Measurements from ENCODE around the gene LRP1. TPM values are rescaled to one million over a fixed set of nuclear protein-coding genes. Genes with fewer than 3 reads are reported as not detected.
A peak's percentile ranks its signal among the peaks of the same experiment; 100 is the strongest.

The LRP1 gene
- total RNA-seq, 1 donor from 2014 or later: 24.5 TPM

DNA sequence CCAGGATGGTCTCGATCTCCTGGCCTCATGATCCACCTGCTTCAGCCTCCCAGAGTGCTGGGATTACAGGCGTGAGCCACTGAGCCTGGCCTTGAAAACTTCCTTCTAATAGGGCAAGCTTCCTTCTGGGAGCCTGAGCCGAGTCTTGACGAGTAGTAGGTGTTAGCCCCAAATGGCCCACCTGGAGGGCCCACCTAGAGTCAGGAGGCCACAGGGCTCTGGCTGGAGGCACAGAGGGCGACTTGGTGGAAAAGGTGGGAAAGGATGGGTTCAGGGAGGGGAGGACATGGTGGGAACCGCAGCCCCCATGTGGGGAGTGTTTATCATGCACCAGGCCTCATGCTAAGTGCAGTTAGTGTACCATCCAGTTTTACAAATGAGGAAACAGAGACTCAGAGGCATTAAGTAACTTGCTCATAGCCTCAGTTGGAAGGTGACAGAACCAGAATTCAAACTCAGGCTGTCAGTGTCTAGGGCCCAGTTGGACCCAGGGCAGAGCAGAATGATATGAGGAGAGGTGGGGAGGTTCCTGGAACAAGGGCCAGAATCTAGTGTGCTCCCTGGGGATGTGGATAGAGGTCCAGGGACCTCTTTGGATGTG is 22.2 kb downstream of the LRP1 start:
- TF ChIP-seq, protein P1, sequence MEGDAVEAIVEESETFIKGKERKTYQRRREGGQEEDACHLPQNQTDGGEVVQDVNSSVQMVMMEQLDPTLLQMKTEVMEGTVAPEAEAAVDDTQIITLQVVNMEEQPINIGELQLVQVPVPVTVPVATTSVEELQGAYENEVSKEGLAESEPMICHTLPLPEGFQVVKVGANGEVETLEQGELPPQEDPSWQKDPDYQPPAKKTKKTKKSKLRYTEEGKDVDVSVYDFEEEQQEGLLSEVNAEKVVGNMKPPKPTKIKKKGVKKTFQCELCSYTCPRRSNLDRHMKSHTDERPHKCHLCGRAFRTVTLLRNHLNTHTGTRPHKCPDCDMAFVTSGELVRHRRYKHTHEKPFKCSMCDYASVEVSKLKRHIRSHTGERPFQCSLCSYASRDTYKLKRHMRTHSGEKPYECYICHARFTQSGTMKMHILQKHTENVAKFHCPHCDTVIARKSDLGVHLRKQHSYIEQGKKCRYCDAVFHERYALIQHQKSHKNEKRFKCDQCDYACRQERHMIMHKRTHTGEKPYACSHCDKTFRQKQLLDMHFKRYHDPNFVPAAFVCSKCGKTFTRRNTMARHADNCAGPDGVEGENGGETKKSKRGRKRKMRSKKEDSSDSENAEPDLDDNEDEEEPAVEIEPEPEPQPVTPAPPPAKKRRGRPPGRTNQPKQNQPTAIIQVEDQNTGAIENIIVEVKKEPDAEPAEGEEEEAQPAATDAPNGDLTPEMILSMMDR (IDR thresholded peaks at IDR 0.05; ENCODE audit: insufficient read depth, low read length, severe bottlenecking): no peak
- DNase-seq (ENCODE audit: low read depth) (no peak), FAIRE-seq (peak; percentile 58)
- Histone ChIP-seq H3K27me3 (ENCODE audit: control insufficient read depth, insufficient read depth, low read length) (no peaks in the 10 kb centered on the region), H3K36me3 (ENCODE audit: control insufficient read depth, insufficient read depth, low read length) (peaks cover 7% of the 10 kb centered on the region), H3K4me3 (ENCODE audit: low read depth, low read length) (no peak overlapping the region)

GRCh38 chr12:57151741-57152630 is 23.7 kb downstream of the LRP1 start:
- TF ChIP-seq, protein P1 (IDR thresholded peaks at IDR 0.05; ENCODE audit: insufficient read depth, low read length, severe bottlenecking): peak; percentile 10
- peak; percentile 54 for DNase-seq (ENCODE audit: low read depth)
- Histone ChIP-seq H3K27me3 (ENCODE audit: control insufficient read depth, insufficient read depth, low read length) (no peaks in the 10 kb centered on the region), H3K36me3 (ENCODE audit: control insufficient read depth, insufficient read depth, low read length) (peaks cover 13% of the 10 kb centered on the region), H3K4me3 (ENCODE audit: low read depth, low read length) (no peak overlapping the region)
- FAIRE-seq: no peak

DNA sequence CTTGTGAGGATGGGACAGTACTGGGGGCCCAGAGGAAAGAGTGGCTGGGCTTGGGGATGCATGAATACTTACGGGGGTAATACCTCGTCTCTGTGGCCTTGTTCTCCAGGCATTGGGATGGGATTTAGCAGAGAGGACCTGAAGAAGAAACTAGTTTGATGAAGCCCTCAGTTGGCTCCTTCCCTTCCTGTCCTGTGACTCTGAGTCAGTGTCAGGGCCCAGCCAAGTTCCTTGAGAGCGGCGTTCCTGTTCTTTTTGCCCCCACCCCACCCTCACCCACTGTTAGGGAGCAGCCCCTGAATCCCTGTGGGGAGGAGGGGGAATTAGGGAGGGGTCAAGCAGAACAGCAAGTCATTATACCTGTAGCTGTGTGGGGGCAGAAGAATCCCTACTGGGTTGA is 24.4 kb downstream of the LRP1 start:
- Histone ChIP-seq H3K27me3 (ENCODE audit: control insufficient read depth, insufficient read depth, low read length) (no peaks in the 10 kb centered on the region), H3K4me3 (ENCODE audit: low read depth, low read length) (no peak overlapping the region), H3K36me3 (ENCODE audit: control insufficient read depth, insufficient read depth, low read length) (peaks cover 13% of the 10 kb centered on the region)
- no peak for FAIRE-seq
- peak; percentile 38 for DNase-seq (ENCODE audit: low read depth)
- TF ChIP-seq, protein P1 (IDR thresholded peaks at IDR 0.05; ENCODE audit: insufficient read depth, low read length, severe bottlenecking): no peak

GRCh38 chr12:57153415-57153997 is 25.2 kb downstream of the LRP1 start:
- H3K27me3 ChIP-seq (ENCODE audit: control insufficient read depth, insufficient read depth, low read length): no peaks in the 10 kb centered on the region
- H3K4me3 ChIP-seq (ENCODE audit: low read depth, low read length): no peak overlapping the region
- peaks cover 18% of the 10 kb centered on the region for H3K36me3 ChIP-seq (ENCODE audit: control insufficient read depth, insufficient read depth, low read length)
- FAIRE-seq (no peak), DNase-seq (ENCODE audit: low read depth) (no peak)
- TF ChIP-seq, protein P1 (IDR thresholded peaks at IDR 0.05; ENCODE audit: insufficient read depth, low read length, severe bottlenecking): no peak

GRCh38 chr12:57154076-57154475 is 25.8 kb downstream of the LRP1 start:
- Histone ChIP-seq H3K4me3 (ENCODE audit: low read depth, low read length) (no peak overlapping the region), H3K27me3 (ENCODE audit: control insufficient read depth, insufficient read depth, low read length) (no peaks in the 10 kb centered on the region), H3K36me3 (ENCODE audit: control insufficient read depth, insufficient read depth, low read length) (peaks cover 18% of the 10 kb centered on the region)
- DNase-seq (ENCODE audit: low read depth) (no peak), FAIRE-seq (no peak)
- TF ChIP-seq, protein P1 (IDR thresholded peaks at IDR 0.05; ENCODE audit: insufficient read depth, low read length, severe bottlenecking): no peak

Measured in bronchial epithelial cell (primary cell).